Cardiac muscle cell (in vitro differentiated cells and primary cell): Measurements from ENCODE around the gene PHLPP1. TPM values are rescaled to one million over a fixed set of nuclear protein-coding genes. Genes with fewer than 3 reads are reported as not detected.
"Not testable (repeated sequence)": the region's sequence is repeated elsewhere in the genome, so short reads cannot be mapped to it uniquely, and the experiment has no call there.

Experiments used
- DNase-seq, 2 donors: peaks; one replicate each; pipeline versions ENCODE4 v3.0.0 to v3.0.0-alpha.2; 2010 to 2017; ENCODE audit warnings: low read depth in 1 of 2, low spot score in 1 of 2
- H3K27ac ChIP-seq: fragments of 200-600 bp; sonication (generic); 2 replicates; pipeline ENCODE4 v1.5.1; 2016
- H3K27me3 ChIP-seq: fragments of 200-600 bp; sonication (generic); 2 replicates; pipeline ENCODE4 v1.6.0; 2016; ENCODE audit warnings: control low read depth
- H3K36me3 ChIP-seq: fragments of 200-600 bp; sonication (generic); 2 replicates; pipeline ENCODE4 v1.5.1; 2016; ENCODE audit warnings: control low read depth
- H3K4me1 ChIP-seq: fragments of 200-600 bp; sonication (generic); 2 replicates; pipeline ENCODE4 v1.8.1; 2017; ENCODE audit warnings: low read depth, mild to moderate bottlenecking, mixed run types
- H3K4me3 ChIP-seq: fragments of 200-600 bp; sonication (generic); 2 replicates; pipeline ENCODE4 v1.5.1; 2016; ENCODE audit warnings: mild to moderate bottlenecking
- H3K9me3 ChIP-seq: fragments of 200-600 bp; sonication (generic); 2 replicates; pipeline ENCODE4 v1.5.1; 2017; ENCODE audit warnings: low read depth, mild to moderate bottlenecking, control low read depth
- CTCF ChIP-seq: IDR thresholded peaks from 2 replicates; pipeline ENCODE4 v1.5.1; 2012; ENCODE audit warnings: low read depth, mild to moderate bottlenecking, low read length
- polyA plus RNA-seq: library from polyadenylated mRNA; unstranded; fragments of >200 nt; fragmentation: Nextera tagmentation; extraction: Ambion mirVana; gene quantifications from 2 replicates; pipeline ENCODE4 v1.2.1, GENCODE V29; 2016
- total RNA-seq: library from RNA; depleted of rRNA; stranded (reverse); fragments of >200 nt; gene quantifications from 2 replicates; pipeline ENCODE4 v1.2.3, GENCODE V29; 2016

PHLPP1 gene
- total and polyA plus RNA-seq, 2 experiments from 2014 or later: 6.3 to 25.8 TPM

- Histone ChIP-seq H3K4me3 (no peak overlapping the region), H3K27me3 (no peaks in the 10 kb centered on the region), H3K4me1 (peaks cover 7% of the 10 kb centered on the region), H3K27ac (no peak overlapping the region), H3K9me3 (no peaks in the 10 kb centered on the region), H3K36me3 (no peaks in the 10 kb centered on the region)
- DNase-seq: no peak
- no peak for TF ChIP-seq CTCF
Observed at GRCh38 chr18:62738639-62739038, 23.3 kb downstream of the PHLPP1 start.

DNA sequence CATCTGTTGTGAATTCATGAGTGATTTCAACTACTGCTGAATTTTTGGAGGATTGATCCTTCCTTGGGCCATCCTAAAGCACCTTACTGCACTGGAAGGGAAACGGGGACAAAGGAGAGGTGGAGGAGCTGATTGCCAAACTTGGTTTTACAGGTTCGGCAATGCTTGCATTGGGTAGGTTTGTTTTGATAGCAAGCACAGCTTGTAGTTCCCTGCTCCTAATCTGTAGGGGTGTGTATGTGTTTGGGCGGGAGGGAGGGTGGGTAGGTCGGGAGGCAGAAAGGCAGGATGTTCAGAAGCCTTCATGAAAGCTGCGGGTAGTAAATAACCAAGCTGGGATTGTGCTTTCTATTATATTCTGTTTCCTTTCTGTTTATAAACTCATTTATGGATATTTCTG lies 24.6 kb downstream of the PHLPP1 start:
- H3K9me3 ChIP-seq: no peaks in the 10 kb centered on the region
- no peak overlapping the region for H3K27ac ChIP-seq
- no peak overlapping the region for H3K4me3 ChIP-seq
- H3K36me3 ChIP-seq: no peaks in the 10 kb centered on the region
- H3K27me3 ChIP-seq: no peaks in the 10 kb centered on the region
- no peak for DNase-seq
- no peak for TF ChIP-seq CTCF
- H3K4me1 ChIP-seq: peaks cover 12% of the 10 kb centered on the region

- not testable (repeated sequence) for H3K9me3 ChIP-seq, H3K27me3 ChIP-seq, H3K27ac ChIP-seq, H3K36me3 ChIP-seq, H3K4me3 ChIP-seq, DNase-seq
- H3K4me1 ChIP-seq: peaks cover 12% of the 10 kb centered on the region
Observed at GRCh38 chr18:62740650-62741049, 25.3 kb downstream of the PHLPP1 start.

DNA sequence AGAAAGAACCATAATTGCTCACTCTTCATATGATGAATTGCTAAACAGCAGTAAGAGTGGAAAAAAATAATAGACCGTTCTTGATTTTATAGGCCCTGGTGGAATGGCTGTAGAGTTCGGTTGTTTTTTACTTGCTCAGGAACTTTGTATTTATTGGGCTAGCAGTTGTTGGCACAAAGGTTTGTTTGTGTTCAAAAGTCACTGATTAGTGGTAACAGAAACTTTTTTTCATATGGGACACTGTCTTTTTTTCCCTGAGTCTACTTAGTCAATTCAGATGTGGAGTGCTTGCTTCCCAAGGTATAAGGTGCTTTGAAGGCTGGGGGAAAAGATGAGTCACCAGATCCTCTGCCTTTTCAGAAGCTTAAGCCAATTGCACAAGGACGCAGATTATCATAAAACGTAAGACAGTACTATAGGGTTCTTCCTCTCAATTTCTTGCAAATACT lies 25.8 kb downstream of the PHLPP1 start:
- Histone ChIP-seq H3K4me3 (no peak overlapping the region), H3K4me1 (peaks cover 12% of the 10 kb centered on the region), H3K36me3 (no peaks in the 10 kb centered on the region), H3K9me3 (no peaks in the 10 kb centered on the region), H3K27ac (no peak overlapping the region), H3K27me3 (no peaks in the 10 kb centered on the region)
- TF ChIP-seq CTCF: no peak
- DNase-seq: peak in 1 of 2 donors; percentile 64

DNA sequence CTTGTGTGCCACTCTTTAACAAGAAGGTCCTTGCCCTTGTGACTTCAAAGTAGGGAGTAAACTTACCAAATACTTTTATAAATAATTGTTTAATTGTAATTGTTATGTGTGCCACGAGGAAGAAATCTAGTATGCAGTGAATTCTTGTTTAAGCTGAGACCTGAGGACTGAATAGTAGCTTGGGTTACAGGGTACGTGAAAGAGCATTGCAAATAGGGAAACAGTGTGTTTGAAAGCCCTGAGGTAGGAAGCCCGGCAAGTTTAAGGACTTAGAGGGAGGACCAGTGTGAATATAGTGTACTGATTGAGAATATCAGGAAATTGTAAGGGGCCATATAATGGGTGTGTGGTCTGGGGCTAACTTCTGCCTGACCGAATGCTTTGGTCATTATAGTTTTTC lies 26.2 kb downstream of the PHLPP1 start:
- no peak overlapping the region for H3K4me3 ChIP-seq
- H3K27me3 ChIP-seq: no peaks in the 10 kb centered on the region
- H3K36me3 ChIP-seq: no peaks in the 10 kb centered on the region
- H3K4me1 ChIP-seq: peaks cover 12% of the 10 kb centered on the region
- no peaks in the 10 kb centered on the region for H3K9me3 ChIP-seq
- DNase-seq: no peak
- no peak overlapping the region for H3K27ac ChIP-seq
- TF ChIP-seq CTCF: no peak

- no peak for TF ChIP-seq CTCF
- peaks cover 5% of the 10 kb centered on the region for H3K4me1 ChIP-seq
- H3K4me3 ChIP-seq: no peak overlapping the region
- H3K9me3 ChIP-seq: no peaks in the 10 kb centered on the region
- DNase-seq: no peak
- H3K27me3 ChIP-seq: no peaks in the 10 kb centered on the region
- no peak overlapping the region for H3K27ac ChIP-seq
- no peaks in the 10 kb centered on the region for H3K36me3 ChIP-seq
Observed at GRCh38 chr18:62744076-62744968, 29.0 kb downstream of the PHLPP1 start.
